8988T (cell line): Measurements from ENCODE around the gene PTPN3.
"Not testable (repeated sequence)": the region's sequence is repeated elsewhere in the genome, so short reads cannot be mapped to it uniquely, and the experiment has no call there.

Experiments used
- DNase-seq: peaks from one replicate; pipeline ENCODE4 v3.0.0; 2011

Gene PTPN3

DNA sequence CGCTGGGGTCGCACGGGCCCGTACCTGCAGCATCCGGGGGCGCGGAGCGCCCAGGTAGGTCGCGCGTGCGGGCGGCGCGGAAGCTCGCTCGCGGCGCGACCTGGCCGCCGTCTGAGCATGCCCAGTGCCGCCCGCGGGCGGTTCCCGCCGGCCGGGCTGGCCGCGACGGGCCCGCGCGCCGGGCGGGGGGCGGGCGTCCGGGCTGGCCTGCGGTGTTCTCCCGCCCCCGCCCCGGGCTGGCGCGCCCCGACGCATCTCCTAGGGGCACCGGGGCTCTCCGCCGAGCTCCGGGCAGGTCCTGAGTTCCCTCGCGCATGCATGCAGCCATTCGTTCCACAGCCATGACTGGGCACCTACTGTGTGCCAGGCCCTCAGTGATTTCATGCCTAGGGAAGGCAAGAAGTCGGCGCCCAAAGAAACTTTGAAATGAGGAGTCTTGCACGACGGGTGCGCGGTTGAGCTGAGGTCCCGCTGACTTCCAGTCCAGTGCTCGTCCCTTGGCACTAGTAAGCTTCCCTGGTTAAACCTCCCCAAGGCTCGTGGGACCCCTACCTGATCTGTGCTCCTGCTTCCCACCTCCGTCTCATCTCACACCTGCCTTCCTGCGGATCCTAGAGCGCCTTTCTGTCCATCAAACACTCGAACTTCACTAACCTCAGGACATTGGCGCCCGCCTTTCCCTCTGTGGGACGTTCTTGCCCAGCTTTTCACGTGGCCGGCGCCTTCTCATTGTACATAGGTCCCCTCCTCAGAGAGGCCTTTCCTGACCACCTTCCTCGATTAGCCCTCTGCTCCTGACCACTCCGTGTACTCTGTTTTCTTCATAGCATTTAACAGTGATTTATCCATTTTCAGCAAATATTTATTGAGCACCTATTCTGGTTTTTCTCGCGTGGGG lies at the start of gene PTPN3:
PTPN3 (minus strand) TSS at position 113 of the 898 bp plus-strand sequence. CDS start 34,873 bp downstream, outside the sequence.
- peak; percentile 87 for DNase-seq

- not testable (repeated sequence) for DNase-seq
These were observed 46.8 kb upstream of the PTPN3 start for GRCh38 chr9:109544954-109545353.

- DNase-seq, result no peak
These were observed 44.8 kb upstream of the PTPN3 start for GRCh38 chr9:109542922-109543321.

- DNase-seq, result no peak
These were observed 40.2 kb upstream of the PTPN3 start for GRCh38 chr9:109538346-109538745.

GRCh38 chr9:109537288-109537687 lies 39.2 kb upstream of the PTPN3 start:
- no peak for DNase-seq

- no peak for DNase-seq
These were observed 38.8 kb upstream of the PTPN3 start for GRCh38 chr9:109536859-109537258.

DNA sequence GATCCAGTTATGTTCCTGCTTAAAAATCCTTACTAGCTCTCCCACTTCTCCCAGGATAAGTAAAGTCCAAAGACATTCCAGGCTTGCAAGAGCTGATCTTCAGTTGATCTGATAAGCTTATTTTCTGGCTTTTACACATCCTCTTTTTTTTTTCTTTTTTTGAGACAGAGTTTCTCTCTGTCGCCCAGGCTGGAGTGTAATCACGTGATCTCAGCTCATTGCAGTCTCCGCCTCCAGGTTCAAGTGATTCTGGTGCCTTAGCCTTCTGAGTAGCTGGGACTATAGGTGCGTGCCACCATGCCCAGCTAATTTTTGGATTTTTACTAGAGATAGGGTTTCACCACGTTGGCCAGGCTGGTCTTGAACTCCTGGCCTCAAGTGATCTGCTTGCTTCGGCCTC lies 37.3 kb upstream of the PTPN3 start:
- no peak for DNase-seq

DNA sequence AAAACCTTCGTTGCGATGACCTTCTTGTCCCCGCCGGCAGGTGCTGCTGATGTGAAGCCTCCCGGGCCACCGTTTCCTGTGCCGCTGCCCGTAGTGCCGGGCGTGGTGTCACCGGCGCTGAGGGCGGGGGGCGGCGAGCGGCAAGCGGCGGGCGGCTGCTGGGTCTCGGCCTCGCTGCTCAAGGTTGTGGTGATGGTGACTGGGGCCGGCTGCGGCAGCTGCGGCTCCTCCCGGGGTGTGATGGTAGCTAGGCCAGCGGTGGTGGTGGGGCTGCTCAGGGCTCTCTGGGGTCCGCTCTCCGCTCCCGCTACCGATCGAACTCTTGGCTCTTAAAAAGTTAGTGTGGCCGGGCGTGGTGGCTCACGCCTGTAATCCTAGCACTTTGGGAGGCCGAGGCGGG lies 36.0 kb upstream of the PTPN3 start:
- DNase-seq, result no peak

GRCh38 chr9:109532652-109533051 lies 34.5 kb upstream of the PTPN3 start:
- DNase-seq, result not testable (repeated sequence)

DNA sequence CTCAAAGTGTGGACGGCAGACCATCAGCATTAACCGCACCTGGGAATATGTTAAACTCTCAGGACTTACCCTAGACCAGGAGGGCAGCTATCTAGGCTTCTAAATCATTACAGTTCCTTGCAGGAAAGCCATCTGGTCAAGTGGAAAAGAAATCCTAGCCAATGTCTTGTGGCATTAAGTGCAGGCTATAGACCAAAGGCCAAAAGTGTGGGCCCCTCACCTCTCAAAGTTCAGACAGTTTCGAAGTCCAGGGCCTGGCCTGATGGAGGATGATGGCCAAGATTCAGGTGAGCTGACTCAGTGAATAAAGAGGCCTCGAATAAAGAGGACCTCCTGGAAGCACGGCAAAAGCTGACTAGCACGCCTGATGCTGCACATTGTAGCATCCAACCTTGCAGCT lies 24.0 kb upstream of the PTPN3 start:
- DNase-seq, result no peak

- peak; percentile 39 for DNase-seq
These were observed 22.5 kb upstream of the PTPN3 start for GRCh38 chr9:109520475-109521132.

DNA sequence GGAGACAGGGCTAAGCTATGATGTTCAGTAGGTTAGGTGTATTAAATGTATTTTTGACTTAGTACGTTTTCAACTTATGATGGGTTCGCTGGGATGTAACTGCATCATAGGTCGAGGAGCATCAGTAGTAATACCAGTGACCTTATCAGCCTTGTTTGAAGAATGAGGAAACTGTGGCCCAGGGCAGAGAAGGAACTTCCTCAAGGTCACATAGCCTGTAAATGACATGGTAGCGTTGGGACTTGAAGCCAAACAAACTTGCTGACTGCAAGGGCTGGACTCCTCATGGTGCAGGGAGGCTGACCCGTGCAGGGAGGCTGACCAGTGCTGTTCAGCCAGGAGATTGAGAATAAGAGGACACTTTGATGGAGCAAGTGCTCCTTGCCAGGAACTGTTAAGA lies 21.3 kb upstream of the PTPN3 start:
- no peak for DNase-seq

- DNase-seq, result no peak
These were observed 20.7 kb upstream of the PTPN3 start for GRCh38 chr9:109518621-109519335.

DNA sequence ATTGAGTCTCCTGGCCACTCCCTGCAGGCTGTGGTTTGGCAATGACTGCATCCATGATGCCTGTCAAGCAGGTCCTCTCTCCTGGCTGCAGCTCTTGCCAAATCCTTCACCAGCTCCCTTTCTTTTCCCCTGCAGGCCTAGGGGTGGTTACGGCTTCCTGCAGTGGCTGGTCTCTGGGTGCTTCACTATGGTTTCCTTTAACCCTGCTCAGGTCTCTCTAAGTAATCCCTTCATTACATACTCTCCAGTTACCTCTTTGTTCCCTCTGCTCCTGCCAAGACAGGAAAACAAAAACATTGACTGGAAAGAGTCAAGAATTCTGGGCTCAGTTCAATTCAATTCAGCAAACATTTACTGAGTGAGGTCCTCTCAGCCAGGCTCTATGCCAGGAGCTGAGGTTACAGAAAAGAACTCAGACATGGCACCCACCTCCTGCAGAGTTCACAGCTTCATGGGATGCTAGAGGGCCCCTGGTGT lies 19.8 kb upstream of the PTPN3 start:
- no peak for DNase-seq

DNA sequence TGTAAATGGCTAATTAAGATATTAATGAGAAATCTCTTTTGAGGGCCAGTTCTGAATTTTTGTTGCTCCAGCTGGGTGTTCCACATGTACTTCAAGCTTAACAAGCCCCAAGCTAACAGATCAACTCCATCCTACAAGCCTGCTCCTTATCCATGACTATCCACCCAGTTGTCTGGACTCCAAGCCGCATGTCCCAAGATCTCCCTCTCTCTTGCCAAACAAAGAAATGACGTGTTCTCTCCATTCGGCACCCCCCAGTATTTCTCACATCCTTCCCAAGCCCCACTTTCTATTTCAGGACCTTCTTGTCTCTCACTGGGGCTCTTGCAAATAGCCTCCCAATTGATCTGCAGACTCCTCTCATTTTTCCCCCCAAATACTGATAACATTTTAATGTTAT lies 15.8 kb upstream of the PTPN3 start:
- DNase-seq, result no peak

GRCh38 chr9:109512170-109512756 lies 14.2 kb upstream of the PTPN3 start:
- no peak for DNase-seq

GRCh38 chr9:109510506-109510905 lies 12.4 kb upstream of the PTPN3 start:
- no peak for DNase-seq

- DNase-seq, result not testable (repeated sequence)
These were observed 11.9 kb upstream of the PTPN3 start for GRCh38 chr9:109510042-109510441.

- no peak for DNase-seq
These were observed 11.5 kb upstream of the PTPN3 start for GRCh38 chr9:109509611-109510010.

DNA sequence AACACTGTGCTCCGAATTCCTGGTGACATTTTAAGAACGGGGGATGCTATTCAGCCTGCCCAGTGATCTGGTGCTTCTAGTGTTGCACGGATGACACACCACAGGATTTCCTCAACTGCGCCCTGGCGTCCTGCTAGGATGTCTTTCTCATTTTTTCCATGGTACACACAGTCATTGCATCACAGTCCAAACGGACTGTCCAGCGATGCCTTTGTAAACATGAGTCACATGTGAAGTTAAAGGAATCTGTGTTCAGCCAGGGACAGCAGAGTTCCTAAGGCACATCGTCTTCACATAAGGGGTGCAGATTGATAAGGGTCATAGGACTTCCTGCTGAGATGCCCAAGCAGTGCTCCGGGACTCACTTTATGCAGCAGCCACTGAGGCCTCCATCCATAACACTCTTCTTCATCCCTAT lies 9.3 kb upstream of the PTPN3 start:
- no peak for DNase-seq

DNA sequence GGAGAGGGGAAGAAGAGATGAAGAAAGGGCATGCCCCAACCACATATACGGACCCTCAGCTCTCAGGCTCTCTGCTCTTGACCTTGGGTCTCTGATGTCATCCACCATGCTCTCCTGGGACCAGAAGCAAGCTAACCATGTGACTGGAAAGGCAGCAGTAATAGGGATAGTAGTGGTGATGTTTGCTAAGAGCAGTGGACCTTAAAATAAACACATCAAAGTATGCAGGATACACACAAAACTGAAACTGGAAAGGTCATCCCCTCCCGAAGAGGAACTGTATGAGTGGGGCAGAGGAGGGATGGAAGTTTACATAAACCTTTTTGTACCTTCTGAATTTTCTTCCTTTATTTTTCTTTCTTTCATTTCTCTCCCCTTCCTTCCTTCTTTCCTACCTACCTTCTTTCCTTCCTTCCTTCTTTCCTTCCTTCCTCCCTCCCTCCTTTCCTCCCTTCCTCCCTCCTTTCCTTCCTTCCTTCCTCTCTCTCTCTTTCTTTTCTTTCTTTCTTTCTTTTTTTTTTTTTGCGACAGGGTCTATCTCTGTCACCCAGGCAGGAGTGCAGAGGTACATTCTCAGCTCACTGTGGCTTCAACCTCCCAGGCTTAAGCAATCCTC lies 8.1 kb upstream of the PTPN3 start:
- no peak for DNase-seq

DNA sequence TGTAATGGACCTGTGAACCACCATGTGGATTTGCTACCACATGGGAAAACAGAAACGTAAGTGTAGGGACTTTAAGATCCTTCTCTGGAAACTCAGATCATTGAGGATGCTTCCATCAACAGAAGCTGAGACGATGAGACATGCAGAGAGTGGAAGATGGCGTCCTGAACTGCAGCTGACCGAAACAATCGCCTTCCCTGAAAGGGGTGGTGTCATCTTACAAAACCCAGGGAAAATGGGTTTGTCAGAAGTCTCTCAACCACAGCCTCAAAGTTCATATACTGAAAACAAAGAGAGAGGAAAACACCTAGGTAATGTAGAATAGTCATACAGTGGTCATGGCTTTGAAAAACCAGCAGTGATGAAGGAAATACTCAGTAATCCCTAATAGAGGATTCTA lies 6.6 kb upstream of the PTPN3 start:
- DNase-seq, result no peak
